HepG2 (cell line): Measurements from ENCODE around the gene PGC. TPM values are rescaled to one million over a fixed set of nuclear protein-coding genes. Genes with fewer than 3 reads are reported as not detected.

Experiments
- ATAC-seq: fragments of 200-7000 bp; cut with Tn5 transposase; 3 replicates; pipeline ENCODE4 v1.9.1; 2020; ENCODE audit warnings: mild to moderate bottlenecking, moderate library complexity
- BruUV-seq: library from RNA; stranded (reverse); fragments of 400-500 nt; replicated peaks from 2 replicates; lab custom pipeline; 2021; lab: Mats Ljungman, UMichigan
- CTCF ChIA-PET: fragments of 300-600 bp; formaldehyde crosslinking; extraction: SDS; loops from one replicate; lab custom pipeline; 2021; ENCODE audit warnings: low total read pairs, inconsistent platforms, low intra/inter-chr PET ratio; lab: Yijun Ruan, JAX
- POLR2A ChIA-PET: fragments of 350-600 bp; sonication (Branson Sonifier 250); formaldehyde crosslinking; loops from one replicate; lab custom pipeline; 2020; ENCODE audit warnings: antibody characterized with exemption, inconsistent platforms; lab: Yijun Ruan, JAX
- DNase-seq: peaks from one replicate; pipeline ENCODE4 v3.0.0-alpha.2; 2015; ENCODE audit warnings: low spot score
- FAIRE-seq: peaks from 3 replicates; lab custom pipeline; 2011; peaks lifted over from hg19 to GRCh38; lab: Jason Lieb, UNC
- H2AFZ ChIP-seq: one replicate; pipeline ENCODE4 v1.6.1; 2011; ENCODE audit warnings: low read length, inconsistent platforms
- H3K27ac ChIP-seq: fragments of 300-600 bp; 3 replicates; pipeline ENCODE4 v1.8.0; 2011; ENCODE audit warnings: mixed run types, mild to moderate bottlenecking, mixed read lengths, low read length, inconsistent platforms; ENCODE audit not compliant: insufficient read depth; ENCODE audit errors: extremely low read length
- H3K27me3 ChIP-seq, 2 experiments: fragments of 200-600 bp in 1 of 2; 2 replicates in 1 of 2; 3 replicates in 1 of 2; pipeline versions ENCODE4 v1.6.0 to v1.8.0; 2011; ENCODE audit warnings: low read length in 2 of 2, mild to moderate bottlenecking in 2 of 2, moderate library complexity in 2 of 2, inconsistent platforms in 1 of 2; ENCODE audit not compliant: insufficient read depth in 2 of 2, control insufficient read depth in 1 of 2
- H3K36me3 ChIP-seq, 2 experiments: fragments of 200-600 bp in 1 of 2; replicated peaks in 1 of 2; 2 replicates in 1 of 2; 3 replicates in 1 of 2; pipeline versions ENCODE4 v1.5.1 to v1.8.0; 2011; ENCODE audit warnings: low read length in 2 of 2, inconsistent platforms in 1 of 2; ENCODE audit not compliant: insufficient read depth in 2 of 2, control insufficient read depth in 1 of 2
- H3K4me1 ChIP-seq: 2 replicates; pipeline ENCODE4 v1.5.1; 2012; ENCODE audit warnings: low read length, inconsistent platforms; ENCODE audit not compliant: insufficient read depth
- H3K4me2 ChIP-seq: 2 replicates; pipeline ENCODE4 v1.6.0; 2011; ENCODE audit warnings: low read depth, low read length, inconsistent platforms
- H3K4me3 ChIP-seq, 3 experiments: fragments of 200-600 bp in 1 of 3; sonication (generic), shearing (Covaris generic) in 1 of 3; replicated peaks in 1 of 3; 2 replicates each; pipeline ENCODE4 v1.5.1; 2011 to 2016; ENCODE audit warnings: low read length in 3 of 3, inconsistent platforms in 2 of 3, low read depth in 2 of 3, mild to moderate bottlenecking in 2 of 3, control low read depth in 1 of 3, mixed read lengths in 1 of 3; ENCODE audit not compliant: insufficient read depth in 1 of 3
- H3K79me2 ChIP-seq: one replicate; pipeline ENCODE4 v1.6.1; 2011; ENCODE audit warnings: low read length, inconsistent platforms; ENCODE audit not compliant: insufficient read depth
- H3K9ac ChIP-seq: 2 replicates; pipeline ENCODE4 v1.6.0; 2011; ENCODE audit warnings: mild to moderate bottlenecking, low read depth, low read length, inconsistent platforms; ENCODE audit not compliant: insufficient read depth
- H3K9me3 ChIP-seq: 2 replicates; pipeline ENCODE4 v1.5.1; 2012; ENCODE audit warnings: mild to moderate bottlenecking, low read length
- H4K20me1 ChIP-seq: 2 replicates; pipeline ENCODE4 v1.6.0; 2011; ENCODE audit warnings: inconsistent platforms, mild to moderate bottlenecking, low read length, moderate library complexity; ENCODE audit not compliant: insufficient read depth
- AGO2 ChIP-seq: fragments of 200-400 bp; formaldehyde crosslinking; optimal IDR thresholded peaks from 2 replicates; pipeline ENCODE3; 2017; ENCODE audit warnings: mild to moderate bottlenecking, low read depth, low read length, moderate library complexity
- GATA4 ChIP-seq: sonication (generic); IDR thresholded peaks from 2 replicates; pipeline ENCODE4 v1.6.1; 2016; ENCODE audit warnings: antibody characterized with exemption, low read depth, borderline replicate concordance
- HNRNPK ChIP-seq: fragments of 200-400 bp; formaldehyde crosslinking; IDR thresholded peaks from 2 replicates; pipeline ENCODE4 v1.6.1; 2018; ENCODE audit warnings: low read length, low read depth, moderate library complexity, mild to moderate bottlenecking; ENCODE audit not compliant: poor library complexity, severe bottlenecking
- PHF8 ChIP-seq: sonication (generic); formaldehyde crosslinking; IDR thresholded peaks from 2 replicates; pipeline ENCODE4 v1.5.0; 2020; ENCODE audit warnings: missing genetic modification reagents
- RBFOX2 ChIP-seq: fragments of 200-400 bp; formaldehyde crosslinking; IDR thresholded peaks from 2 replicates; pipeline ENCODE4 v1.6.1; 2017; ENCODE audit warnings: low read depth, mild to moderate bottlenecking, low read length
- XBP1 ChIP-seq: sonication (generic); formaldehyde crosslinking; IDR thresholded peaks from 2 replicates; pipeline ENCODE4 v1.5.0; 2020; ENCODE audit warnings: missing genetic modification reagents
- ZBTB38 ChIP-seq: sonication (generic); formaldehyde crosslinking; IDR thresholded peaks from 2 replicates; pipeline ENCODE4 v1.5.1; 2020; ENCODE audit warnings: mild to moderate bottlenecking, missing genetic modification reagents
- ZNF550 ChIP-seq: sonication (generic); formaldehyde crosslinking; IDR thresholded peaks from 2 replicates; pipeline ENCODE4 v1.4.0; 2020; ENCODE audit warnings: mild to moderate bottlenecking, missing genetic modification reagents, borderline replicate concordance
- ZNF562 ChIP-seq: sonication (generic); formaldehyde crosslinking; IDR thresholded peaks from 2 replicates; pipeline ENCODE4 v1.8.0; 2022; ENCODE audit warnings: missing genetic modification reagents, borderline replicate concordance
- ZNF768 ChIP-seq: sonication (generic); formaldehyde crosslinking; IDR thresholded peaks from 2 replicates; pipeline ENCODE4 v1.4.0; 2020; ENCODE audit warnings: missing genetic modification reagents
- WGBS: methylation state at CpG from one replicate; pipeline ENCODE4 v1.1.6; 2017; ENCODE audit warnings: low lambda C conversion rate; 5-methylcytosine and 5-hydroxymethylcytosine counted together
- in situ Hi-C: cut with HindIII; loops from 2 replicates; pipeline ENCODE4 v1.10.0; 2017; ENCODE audit warnings: low pct_unique_long_range_greater_than_20kb; ENCODE audit not compliant: extremely low pct_ligation_motif_present
- intact Hi-C: fragments of 100-400 bp; cut with micrococcal nuclease; formaldehyde crosslinking; loops from one replicate; pipeline ENCODE4 v1.10.0; 2022; ENCODE audit not compliant: unreplicated experiment
- polyA plus RNA-seq, 8 experiments: library from polyadenylated mRNA; depleted of rRNA in 3 of 8; stranded (reverse) in 7 of 8; unstranded in 1 of 8; fragments of >200 nt; fragmentation: Illumina TruSeq in 4 of 8; extraction: Trizol in 4 of 8; gene quantifications; 2 replicates each; pipeline versions ENCODE4 v1.2.1 to v1.2.3, GENCODE V29; 2011 to 2016; ENCODE audit warnings: low read depth in 4 of 8, missing spikeins in 1 of 8, mixed read lengths in 1 of 8; ENCODE audit not compliant: insufficient read depth in 1 of 8
- total RNA-seq, 5 experiments: library from RNA; depleted of rRNA; stranded (reverse); fragments of >200 nt; fragmentation: Illumina TruSeq; extraction: Trizol; gene quantifications; 2 replicates each; pipeline ENCODE4 v1.2.3, GENCODE V29; 2016; ENCODE audit warnings: low read depth in 1 of 5
- TF ChIP-seq, protein P1 (sequence below): sonication (generic); formaldehyde crosslinking; IDR thresholded peaks from 2 replicates; pipeline ENCODE4 v1.5.1; 2020; ENCODE audit warnings: mild to moderate bottlenecking, missing genetic modification reagents, moderate library complexity

PGC gene
- total and polyA plus RNA-seq, 2 of the 13 experiments (the other 11 are each of a cell fraction or from before 2014, with no cell fraction given): 426 to 502 TPM

DNA sequence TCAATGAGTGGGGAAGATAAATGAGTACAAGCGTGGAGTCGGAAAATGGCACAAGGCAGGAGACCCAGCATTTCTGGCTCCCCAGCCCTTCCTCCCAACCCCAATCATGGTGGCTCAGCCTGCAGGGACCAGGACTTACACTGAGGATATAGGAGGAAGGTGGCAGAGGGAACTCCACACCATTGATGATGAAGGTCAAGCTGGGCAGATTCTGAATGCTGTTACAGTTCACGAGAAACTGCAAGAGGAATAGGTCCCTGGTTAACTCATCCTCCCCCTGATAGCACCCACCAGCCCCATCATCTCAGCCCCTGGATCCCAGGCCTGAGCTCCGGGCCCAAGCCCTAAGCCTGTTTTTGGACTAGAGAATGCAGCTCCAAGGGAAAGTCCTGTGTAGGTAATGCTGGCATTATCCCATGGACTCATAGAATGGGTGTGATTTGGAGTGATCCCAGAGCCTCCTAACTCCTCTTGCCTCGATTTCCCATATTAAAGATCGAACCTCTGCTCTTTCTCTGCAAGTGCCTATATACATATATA lies 9.5 kb downstream of the PGC start:
- in situ Hi-C loops: loop anchor here (5.0 kb wide), 1 partner anchor 40 kb away; the partner anchor contains the start of gene FRS3
- no peak for FAIRE-seq

DNA sequence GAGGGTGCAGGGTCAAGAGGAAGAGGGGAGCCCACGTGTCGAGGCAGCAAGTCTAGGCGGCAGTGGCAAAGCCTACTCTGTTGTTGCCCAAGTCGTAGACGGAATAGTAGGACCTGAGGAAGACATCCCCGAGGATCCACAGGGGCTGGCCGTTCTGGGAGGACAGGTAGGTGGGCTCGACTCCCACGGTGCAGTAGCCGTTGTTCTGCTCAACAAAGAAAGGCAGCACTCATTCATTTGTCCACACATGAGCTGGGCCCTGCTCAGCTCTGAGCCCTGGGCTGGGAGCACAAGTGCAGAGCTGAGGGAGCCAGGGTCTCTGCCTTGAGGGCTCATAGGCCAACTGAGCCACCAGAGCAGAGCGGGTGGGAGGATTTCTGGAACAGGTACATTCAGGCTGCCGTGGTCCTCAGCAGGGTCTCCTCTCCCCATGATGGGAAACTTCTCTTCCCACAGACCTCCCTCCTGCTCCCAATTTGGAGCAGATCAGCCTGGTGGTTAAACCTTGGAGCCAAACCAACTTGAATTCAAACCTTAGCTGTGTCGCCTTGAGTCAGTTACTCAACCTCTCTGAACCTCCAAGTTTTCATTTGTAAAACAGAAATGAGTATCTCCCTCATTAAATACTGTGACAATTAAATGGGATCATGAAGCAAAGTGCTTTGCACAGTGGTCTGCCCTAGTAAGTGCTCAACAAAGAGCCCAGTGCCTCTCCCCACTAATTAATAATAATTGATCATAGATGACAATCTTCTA lies 10.2 kb downstream of the PGC start:
- Histone ChIP-seq H3K36me3 (no peaks in the 10 kb centered on the region), H3K4me2 (no peak overlapping the region), H3K4me1 (peaks cover 78% of the 10 kb centered on the region), H3K27me3 (no peaks in the 10 kb centered on the region; a peak in 1 of 5 replicates), H3K4me3 (no peak overlapping the region), H4K20me1 (no peaks in the 10 kb centered on the region), H3K9ac (no peak overlapping the region; the same call in 1 of the 2 replicates), H3K9me3 (no peaks in the 10 kb centered on the region), H2AFZ (no peak overlapping the region), H3K79me2 (peaks cover 3% of the 10 kb centered on the region), H3K27ac (peak overlapping the region; percentile 14)
- POLR2A ChIA-PET: interaction anchor here (4.7 to 10.4 kb wide), 3 partner anchors 10 to 50 kb away, joined by 60 to 120 read pairs (median 112); partner anchors contain the start of genes PGC and TOMM6
- FAIRE-seq (no peak), ATAC-seq (no peak), DNase-seq (no peak)
- 91% methylated on average over 12 of the region's 13 CpGs for WGBS
- CTCF ChIA-PET: interaction anchor here (3.0 kb wide), 1 partner anchor 39 kb away, joined by 44 read pairs; no protein-coding TSS in a partner anchor
- TF ChIP-seq PHF8 (CRISPR knock-in tag): no peak
- TF ChIP-seq ZBTB38: peak; percentile 63; the same call in 1 of the 2 replicates
- peak; percentile 27 for TF ChIP-seq AGO2
- peak; percentile 92 for TF ChIP-seq ZNF768 (CRISPR knock-in tag)
- no peak for TF ChIP-seq ZNF562
- TF ChIP-seq, protein P1, sequence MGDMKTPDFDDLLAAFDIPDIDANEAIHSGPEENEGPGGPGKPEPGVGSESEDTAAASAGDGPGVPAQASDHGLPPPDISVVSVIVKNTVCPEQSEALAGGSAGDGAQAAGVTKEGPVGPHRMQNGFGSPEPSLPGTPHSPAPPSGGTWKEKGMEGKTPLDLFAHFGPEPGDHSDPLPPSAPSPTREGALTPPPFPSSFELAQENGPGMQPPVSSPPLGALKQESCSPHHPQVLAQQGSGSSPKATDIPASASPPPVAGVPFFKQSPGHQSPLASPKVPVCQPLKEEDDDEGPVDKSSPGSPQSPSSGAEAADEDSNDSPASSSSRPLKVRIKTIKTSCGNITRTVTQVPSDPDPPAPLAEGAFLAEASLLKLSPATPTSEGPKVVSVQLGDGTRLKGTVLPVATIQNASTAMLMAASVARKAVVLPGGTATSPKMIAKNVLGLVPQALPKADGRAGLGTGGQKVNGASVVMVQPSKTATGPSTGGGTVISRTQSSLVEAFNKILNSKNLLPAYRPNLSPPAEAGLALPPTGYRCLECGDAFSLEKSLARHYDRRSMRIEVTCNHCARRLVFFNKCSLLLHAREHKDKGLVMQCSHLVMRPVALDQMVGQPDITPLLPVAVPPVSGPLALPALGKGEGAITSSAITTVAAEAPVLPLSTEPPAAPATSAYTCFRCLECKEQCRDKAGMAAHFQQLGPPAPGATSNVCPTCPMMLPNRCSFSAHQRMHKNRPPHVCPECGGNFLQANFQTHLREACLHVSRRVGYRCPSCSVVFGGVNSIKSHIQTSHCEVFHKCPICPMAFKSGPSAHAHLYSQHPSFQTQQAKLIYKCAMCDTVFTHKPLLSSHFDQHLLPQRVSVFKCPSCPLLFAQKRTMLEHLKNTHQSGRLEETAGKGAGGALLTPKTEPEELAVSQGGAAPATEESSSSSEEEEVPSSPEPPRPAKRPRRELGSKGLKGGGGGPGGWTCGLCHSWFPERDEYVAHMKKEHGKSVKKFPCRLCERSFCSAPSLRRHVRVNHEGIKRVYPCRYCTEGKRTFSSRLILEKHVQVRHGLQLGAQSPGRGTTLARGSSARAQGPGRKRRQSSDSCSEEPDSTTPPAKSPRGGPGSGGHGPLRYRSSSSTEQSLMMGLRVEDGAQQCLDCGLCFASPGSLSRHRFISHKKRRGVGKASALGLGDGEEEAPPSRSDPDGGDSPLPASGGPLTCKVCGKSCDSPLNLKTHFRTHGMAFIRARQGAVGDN (CRISPR knock-in tag): peak; percentile 36; the same call in 1 of the 2 replicates
- TF ChIP-seq HNRNPK: no peak
- in situ Hi-C loops (loop anchor here (5.0 kb wide), 1 partner anchor 40 kb away; the partner anchor contains the start of gene FRS3), intact Hi-C loops (no loop called here)
- BruUV-seq: TSS peak; percentile 23

More for the DNA sequence above, 9.5 kb downstream of the PGC start:
- no peak for ATAC-seq
- intact Hi-C loops: no loop called here
- CTCF ChIA-PET: no interaction called here
- Histone ChIP-seq H3K27ac (no peak overlapping the region), H3K36me3 (no peaks in the 10 kb centered on the region), H3K4me2 (no peak overlapping the region), H2AFZ (no peak overlapping the region), H4K20me1 (no peaks in the 10 kb centered on the region), H3K27me3 (no peaks in the 10 kb centered on the region; a peak in 1 of 5 replicates), H3K9me3 (no peaks in the 10 kb centered on the region), H3K9ac (no peak overlapping the region), H3K4me1 (peaks cover 78% of the 10 kb centered on the region), H3K4me3 (no peak overlapping the region), H3K79me2 (no peaks in the 10 kb centered on the region)
- DNase-seq: no peak
- no peak for TF ChIP-seq ZNF550 (CRISPR knock-in tag)
- no peak for TF ChIP-seq XBP1
- TF ChIP-seq GATA4: no peak
- peak; percentile 32 for TF ChIP-seq RBFOX2
- POLR2A ChIA-PET: interaction anchor here (3.1 to 10.4 kb wide), 2 partner anchors 10 to 31 kb away, joined by 30 to 112 read pairs; partner anchors contain the start of gene PGC
- 93% methylated on average over 6 of the region's 6 CpGs for WGBS
- BruUV-seq: no TSS peak
